HepG2 (cell line): Measurements from ENCODE around the gene HECA. TPM values are rescaled to one million over a fixed set of nuclear protein-coding genes. Genes with fewer than 3 reads are reported as not detected.

Source experiments
- ATAC-seq: fragments of 200-7000 bp; cut with Tn5 transposase; 3 replicates; pipeline ENCODE4 v1.9.1; 2020; ENCODE audit warnings: mild to moderate bottlenecking, moderate library complexity
- BruUV-seq: library from RNA; stranded (reverse); fragments of 400-500 nt; replicated peaks from 2 replicates; lab custom pipeline; 2021; lab: Mats Ljungman, UMichigan
- CTCF ChIA-PET: fragments of 300-600 bp; formaldehyde crosslinking; extraction: SDS; loops from one replicate; lab custom pipeline; 2021; ENCODE audit warnings: low total read pairs, inconsistent platforms, low intra/inter-chr PET ratio; lab: Yijun Ruan, JAX
- POLR2A ChIA-PET: fragments of 350-600 bp; sonication (Branson Sonifier 250); formaldehyde crosslinking; loops from one replicate; lab custom pipeline; 2020; ENCODE audit warnings: antibody characterized with exemption, inconsistent platforms; lab: Yijun Ruan, JAX
- DNase-seq: peaks from one replicate; pipeline ENCODE4 v3.0.0-alpha.2; 2015; ENCODE audit warnings: low spot score
- FAIRE-seq: peaks from 3 replicates; lab custom pipeline; 2011; peaks lifted over from hg19 to GRCh38; lab: Jason Lieb, UNC
- H2AFZ ChIP-seq: one replicate; pipeline ENCODE4 v1.6.1; 2011; ENCODE audit warnings: low read length, inconsistent platforms
- H3K27ac ChIP-seq: fragments of 300-600 bp; 3 replicates; pipeline ENCODE4 v1.8.0; 2011; ENCODE audit warnings: mixed run types, mild to moderate bottlenecking, mixed read lengths, low read length, inconsistent platforms; ENCODE audit not compliant: insufficient read depth; ENCODE audit errors: extremely low read length
- H3K27me3 ChIP-seq, 2 experiments: fragments of 200-600 bp in 1 of 2; 2 replicates in 1 of 2; 3 replicates in 1 of 2; pipeline versions ENCODE4 v1.6.0 to v1.8.0; 2011; ENCODE audit warnings: low read length in 2 of 2, mild to moderate bottlenecking in 2 of 2, moderate library complexity in 2 of 2, inconsistent platforms in 1 of 2; ENCODE audit not compliant: insufficient read depth in 2 of 2, control insufficient read depth in 1 of 2
- H3K36me3 ChIP-seq, 2 experiments: fragments of 200-600 bp in 1 of 2; replicated peaks in 1 of 2; 2 replicates in 1 of 2; 3 replicates in 1 of 2; pipeline versions ENCODE4 v1.5.1 to v1.8.0; 2011; ENCODE audit warnings: low read length in 2 of 2, inconsistent platforms in 1 of 2; ENCODE audit not compliant: insufficient read depth in 2 of 2, control insufficient read depth in 1 of 2
- H3K4me1 ChIP-seq: 2 replicates; pipeline ENCODE4 v1.5.1; 2012; ENCODE audit warnings: low read length, inconsistent platforms; ENCODE audit not compliant: insufficient read depth
- H3K4me2 ChIP-seq: 2 replicates; pipeline ENCODE4 v1.6.0; 2011; ENCODE audit warnings: low read depth, low read length, inconsistent platforms
- H3K4me3 ChIP-seq, 3 experiments: fragments of 200-600 bp in 1 of 3; sonication (generic), shearing (Covaris generic) in 1 of 3; replicated peaks in 1 of 3; 2 replicates each; pipeline ENCODE4 v1.5.1; 2011 to 2016; ENCODE audit warnings: low read length in 3 of 3, inconsistent platforms in 2 of 3, low read depth in 2 of 3, mild to moderate bottlenecking in 2 of 3, control low read depth in 1 of 3, mixed read lengths in 1 of 3; ENCODE audit not compliant: insufficient read depth in 1 of 3
- H3K79me2 ChIP-seq: one replicate; pipeline ENCODE4 v1.6.1; 2011; ENCODE audit warnings: low read length, inconsistent platforms; ENCODE audit not compliant: insufficient read depth
- H3K9ac ChIP-seq: 2 replicates; pipeline ENCODE4 v1.6.0; 2011; ENCODE audit warnings: mild to moderate bottlenecking, low read depth, low read length, inconsistent platforms; ENCODE audit not compliant: insufficient read depth
- H3K9me3 ChIP-seq: 2 replicates; pipeline ENCODE4 v1.5.1; 2012; ENCODE audit warnings: mild to moderate bottlenecking, low read length
- H4K20me1 ChIP-seq: 2 replicates; pipeline ENCODE4 v1.6.0; 2011; ENCODE audit warnings: inconsistent platforms, mild to moderate bottlenecking, low read length, moderate library complexity; ENCODE audit not compliant: insufficient read depth
- CBX2 ChIP-seq, 2 experiments: fragments of 200-600 bp in 1 of 2; sonication (generic); formaldehyde crosslinking in 1 of 2; IDR thresholded peaks; 2 replicates each; pipeline versions ENCODE4 v1.7.0 to v1.8.1; 2018 to 2022; ENCODE audit warnings: low read depth in 2 of 2, low read length in 1 of 2, mild to moderate bottlenecking in 1 of 2, missing genetic modification reagents in 1 of 2
- CREB1 ChIP-seq, 2 experiments: fragments of 450-650 bp in 1 of 2; IDR thresholded peaks; 2 replicates each; pipeline ENCODE4 v1.6.1; 2016 to 2017; ENCODE audit warnings: control low read depth in 1 of 2, mild to moderate bottlenecking in 1 of 2, missing compliant biosample characterization in 1 of 2, missing genetic modification characterization in 1 of 2
- EHMT2 ChIP-seq: fragments of 200-600 bp; sonication (generic); IDR thresholded peaks from 2 replicates; pipeline ENCODE4 v1.7.0; 2017; ENCODE audit warnings: antibody characterized with exemption, low read depth, low read length, borderline replicate concordance
- KLF15 ChIP-seq: sonication (generic); formaldehyde crosslinking; IDR thresholded peaks from 2 replicates; pipeline ENCODE4 v1.8.1; 2023; ENCODE audit warnings: borderline replicate concordance, mild to moderate bottlenecking, inconsistent platforms, missing genetic modification reagents, mixed read lengths
- PITX1 ChIP-seq: sonication (generic); formaldehyde crosslinking; IDR thresholded peaks from 2 replicates; pipeline ENCODE4 v1.5.1; 2020; ENCODE audit warnings: mild to moderate bottlenecking, missing genetic modification reagents
- POLR2G ChIP-seq: fragments of 200-400 bp; formaldehyde crosslinking; IDR thresholded peaks from 2 replicates; pipeline ENCODE4 v1.6.1; 2018; ENCODE audit warnings: mild to moderate bottlenecking, low read depth, low read length, moderate library complexity
- PRDM4 ChIP-seq: sonication (generic); formaldehyde crosslinking; IDR thresholded peaks from 2 replicates; pipeline ENCODE4 v1.9.0; 2021; ENCODE audit warnings: missing genetic modification reagents, borderline replicate concordance
- SCMH1 ChIP-seq: sonication (generic); formaldehyde crosslinking; IDR thresholded peaks from 2 replicates; pipeline ENCODE4 v1.9.0; 2021; ENCODE audit warnings: missing genetic modification reagents, mild to moderate bottlenecking, borderline replicate concordance
- SOX13 ChIP-seq, 3 experiments: fragments of 450-650 bp in 1 of 3; sonication (generic) in 1 of 3; formaldehyde crosslinking in 1 of 3; IDR thresholded peaks in 2 of 3; conservative IDR thresholded peaks in 1 of 3; 2 replicates each; pipeline versions ENCODE4 v1.5.0 to v1.6.1; 2016 to 2020; ENCODE audit warnings: antibody characterized with exemption in 1 of 3, mild to moderate bottlenecking in 1 of 3, missing compliant biosample characterization in 1 of 3, missing genetic modification reagents in 1 of 3, moderate library complexity in 1 of 3
- SP4 ChIP-seq: sonication (generic); formaldehyde crosslinking; IDR thresholded peaks from 2 replicates; pipeline ENCODE4 v1.8.1; 2023; ENCODE audit warnings: mild to moderate bottlenecking, missing genetic modification reagents
- SRSF1 ChIP-seq: fragments of 200-400 bp; formaldehyde crosslinking; optimal IDR thresholded peaks from 2 replicates; pipeline ENCODE3; 2017; ENCODE audit warnings: mild to moderate bottlenecking, low read depth, low read length, moderate library complexity
- ZBTB38 ChIP-seq: sonication (generic); formaldehyde crosslinking; IDR thresholded peaks from 2 replicates; pipeline ENCODE4 v1.5.1; 2020; ENCODE audit warnings: mild to moderate bottlenecking, missing genetic modification reagents
- ZNF143 ChIP-seq: sonication (generic); formaldehyde crosslinking; IDR thresholded peaks from 2 replicates; pipeline ENCODE4 v1.4.0; 2020; ENCODE audit warnings: missing genetic modification reagents
- ZNF234 ChIP-seq: sonication (generic); formaldehyde crosslinking; conservative IDR thresholded peaks from 2 replicates; pipeline ENCODE4 v1.5.1; 2020; ENCODE audit warnings: mild to moderate bottlenecking, missing genetic modification reagents
- ZNF691 ChIP-seq: sonication (generic); formaldehyde crosslinking; IDR thresholded peaks from 2 replicates; pipeline ENCODE4 v1.4.0; 2020; ENCODE audit warnings: missing genetic modification reagents, low read depth, mild to moderate bottlenecking, borderline replicate concordance
- ZNF713 ChIP-seq: sonication (generic); formaldehyde crosslinking; IDR thresholded peaks from 2 replicates; pipeline ENCODE4 v1.4.0; 2020; ENCODE audit warnings: mild to moderate bottlenecking, missing genetic modification reagents
- ZNF749 ChIP-seq: sonication (generic); formaldehyde crosslinking; IDR thresholded peaks from 2 replicates; pipeline ENCODE4 v1.8.0; 2022; ENCODE audit warnings: mild to moderate bottlenecking, missing genetic modification reagents, moderate library complexity, borderline replicate concordance
- WGBS: methylation state at CpG from one replicate; pipeline ENCODE4 v1.1.6; 2017; ENCODE audit warnings: low lambda C conversion rate; 5-methylcytosine and 5-hydroxymethylcytosine counted together
- in situ Hi-C: cut with HindIII; loops from 2 replicates; pipeline ENCODE4 v1.10.0; 2017; ENCODE audit warnings: low pct_unique_long_range_greater_than_20kb; ENCODE audit not compliant: extremely low pct_ligation_motif_present
- intact Hi-C: fragments of 100-400 bp; cut with micrococcal nuclease; formaldehyde crosslinking; loops from one replicate; pipeline ENCODE4 v1.10.0; 2022; ENCODE audit not compliant: unreplicated experiment
- polyA plus RNA-seq, 8 experiments: library from polyadenylated mRNA; depleted of rRNA in 3 of 8; stranded (reverse) in 7 of 8; unstranded in 1 of 8; fragments of >200 nt; fragmentation: Illumina TruSeq in 4 of 8; extraction: Trizol in 4 of 8; gene quantifications; 2 replicates each; pipeline versions ENCODE4 v1.2.1 to v1.2.3, GENCODE V29; 2011 to 2016; ENCODE audit warnings: low read depth in 4 of 8, missing spikeins in 1 of 8, mixed read lengths in 1 of 8; ENCODE audit not compliant: insufficient read depth in 1 of 8
- total RNA-seq, 5 experiments: library from RNA; depleted of rRNA; stranded (reverse); fragments of >200 nt; fragmentation: Illumina TruSeq; extraction: Trizol; gene quantifications; 2 replicates each; pipeline ENCODE4 v1.2.3, GENCODE V29; 2016; ENCODE audit warnings: low read depth in 1 of 5
- TF ChIP-seq, protein P1 (sequence below): sonication (generic); formaldehyde crosslinking; IDR thresholded peaks from 2 replicates; pipeline ENCODE4 v1.5.0; 2020; ENCODE audit warnings: missing genetic modification reagents

The HECA gene
- total and polyA plus RNA-seq, 2 of the 13 experiments (the other 11 are each of a cell fraction or from before 2014, with no cell fraction given): 0.18 to 0.49 TPM

DNA sequence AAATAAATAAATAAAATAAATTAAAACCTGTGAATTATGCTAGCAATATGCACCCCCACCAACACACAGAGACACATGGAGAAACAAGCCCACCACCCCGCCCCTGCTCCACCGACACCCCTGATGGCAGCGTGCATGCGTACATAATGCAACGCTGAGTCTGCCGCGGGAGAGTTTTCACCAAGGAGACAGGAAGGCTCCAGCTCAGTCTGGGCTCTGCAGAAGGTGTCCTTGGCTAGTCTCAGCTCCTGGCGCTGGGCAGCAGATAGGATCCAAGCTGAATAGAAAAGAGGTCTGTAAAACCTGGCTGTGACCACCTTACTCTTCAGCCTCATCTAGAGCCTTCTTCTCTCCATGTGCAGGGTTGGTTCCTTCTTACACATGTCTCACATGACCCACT, 26.5 kb upstream of the HECA start:
- no peak overlapping the region for H3K27ac ChIP-seq
- TF ChIP-seq ZNF713: no peak
- no peak for TF ChIP-seq SP4
- no peak for TF ChIP-seq CREB1 (IDR thresholded peaks at IDR 0.05)
- no peak for TF ChIP-seq CREB1 (CRISPR knock-in tag; IDR thresholded peaks at IDR 0.05)
- TF ChIP-seq PITX1: no peak
- TF ChIP-seq ZBTB38 (CRISPR knock-in tag): no peak
- TF ChIP-seq, protein P1, sequence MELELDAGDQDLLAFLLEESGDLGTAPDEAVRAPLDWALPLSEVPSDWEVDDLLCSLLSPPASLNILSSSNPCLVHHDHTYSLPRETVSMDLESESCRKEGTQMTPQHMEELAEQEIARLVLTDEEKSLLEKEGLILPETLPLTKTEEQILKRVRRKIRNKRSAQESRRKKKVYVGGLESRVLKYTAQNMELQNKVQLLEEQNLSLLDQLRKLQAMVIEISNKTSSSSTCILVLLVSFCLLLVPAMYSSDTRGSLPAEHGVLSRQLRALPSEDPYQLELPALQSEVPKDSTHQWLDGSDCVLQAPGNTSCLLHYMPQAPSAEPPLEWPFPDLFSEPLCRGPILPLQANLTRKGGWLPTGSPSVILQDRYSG (CRISPR knock-in tag): no peak
- TF ChIP-seq ZNF691 (CRISPR knock-in tag): no peak
- TF ChIP-seq ZNF143: no peak
- no peak for TF ChIP-seq POLR2G
- TF ChIP-seq ZNF749 (CRISPR knock-in tag): no peak
- TF ChIP-seq CBX2 (IDR thresholded peaks at IDR 0.05; ENCODE audit: low read depth, low read length): no peak
- no peak for TF ChIP-seq CBX2 (CRISPR knock-in tag; IDR thresholded peaks at IDR 0.05; ENCODE audit: low read depth)
- no peak for TF ChIP-seq ZNF234 (CRISPR knock-in tag)
- TF ChIP-seq SRSF1: no peak
- TF ChIP-seq PRDM4 (CRISPR knock-in tag): no peak
- TF ChIP-seq SOX13 (IDR thresholded peaks at IDR 0.05): no peak
- TF ChIP-seq SOX13 (CRISPR knock-in tag; conservative IDR thresholded peaks at IDR 0.05 in 1 of 2, IDR thresholded peaks at IDR 0.05 in 1 of 2): no peak
- TF ChIP-seq EHMT2: no peak
- TF ChIP-seq KLF15 (CRISPR knock-in tag): no peak
- no peak for TF ChIP-seq SCMH1 (CRISPR knock-in tag)
- no peaks in the 10 kb centered on the region for H3K79me2 ChIP-seq
- H3K4me3 ChIP-seq: no peak overlapping the region
- ChIA-PET CTCF (no interaction called here), POLR2A (no interaction called here)
- FAIRE-seq (no peak), ATAC-seq (no peak), DNase-seq (no peak)
- in situ Hi-C loops: no loop called here
- H3K4me1 ChIP-seq: no peaks in the 10 kb centered on the region
- no peaks in the 10 kb centered on the region for H3K9me3 ChIP-seq
- no peaks in the 10 kb centered on the region; a peak in 1 of 5 replicates for H3K27me3 ChIP-seq
- no peaks in the 10 kb centered on the region for H3K36me3 ChIP-seq
- no peak overlapping the region for H3K9ac ChIP-seq
- H2AFZ ChIP-seq: no peak overlapping the region
- intact Hi-C loops: loop anchor here (5.0 kb wide), 1 partner anchor 121 kb away; the partner anchor contains the start of gene REPS1
- no TSS peak for BruUV-seq
- no peaks in the 10 kb centered on the region for H4K20me1 ChIP-seq
- 51% methylated on average over 8 of the region's 8 CpGs for WGBS
- H3K4me2 ChIP-seq: no peak overlapping the region
